ENCODE measurements around the gene KCNH8. TPM values are rescaled to one million over a fixed set of nuclear protein-coding genes. Genes with fewer than 3 reads are reported as not detected.

The KCNH8 gene
- total RNA-seq, 1 experiment from 2014 or later = not detected

DNA sequence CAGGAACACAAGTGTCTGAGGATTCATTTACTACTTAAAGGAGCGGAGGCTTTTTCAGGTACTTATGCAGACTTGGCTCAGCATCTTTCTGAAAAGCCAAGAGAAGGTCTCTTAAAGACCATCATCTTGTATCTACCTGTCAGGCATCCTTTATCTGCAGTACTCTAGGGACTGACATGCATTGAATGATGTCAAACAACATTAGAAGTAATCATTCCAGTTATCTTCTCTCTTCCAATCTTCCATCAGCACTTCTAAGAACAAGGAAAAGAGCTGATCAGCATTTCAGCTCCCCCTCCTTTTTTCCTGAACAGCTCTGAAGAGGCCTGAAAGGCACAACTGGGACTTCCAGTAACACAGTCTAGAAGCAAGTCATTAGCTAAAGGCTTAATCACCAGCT, 214.8 kb downstream of the KCNH8 start:
- no peak for DNase-seq (ENCODE audit: low read depth)

DNA sequence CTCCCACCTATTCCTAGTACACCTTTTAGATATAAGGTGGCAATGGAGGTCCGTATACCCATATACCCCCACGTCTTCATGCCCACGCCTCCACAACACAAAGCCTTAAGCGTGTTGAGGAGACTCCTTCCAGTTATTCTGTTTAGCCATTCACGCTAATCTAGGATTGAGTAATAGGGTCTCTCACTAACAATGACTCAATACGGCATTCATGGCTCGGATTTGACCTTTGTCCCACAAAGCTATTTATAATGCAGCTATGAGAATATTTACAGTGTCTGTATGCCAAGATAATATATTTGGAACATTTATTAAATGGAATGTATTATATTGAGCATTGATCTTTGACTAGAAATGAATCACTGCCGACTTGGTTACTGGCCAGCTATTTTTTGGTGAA, 215.8 kb downstream of the KCNH8 start:
- DNase-seq (ENCODE audit: low read depth) = no peak

DNA sequence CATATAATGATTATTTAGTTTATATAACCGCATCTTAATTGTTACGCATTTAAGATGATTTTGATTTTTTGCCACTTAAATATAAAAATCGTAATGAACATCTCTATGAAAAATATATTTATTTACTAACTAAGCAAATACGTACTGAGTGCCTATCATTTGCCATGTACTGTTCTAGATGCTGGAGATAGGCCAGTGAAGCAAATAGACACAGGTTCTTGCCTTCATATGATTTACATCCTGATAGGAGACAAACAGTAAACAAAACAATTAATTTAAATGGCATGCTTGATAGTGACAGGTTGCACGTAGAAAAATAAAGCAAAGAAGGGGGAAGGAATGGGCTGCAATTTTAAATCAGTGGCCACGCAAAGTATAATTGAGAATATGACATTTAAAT, 217.2 kb downstream of the KCNH8 start:
- no peak for DNase-seq (ENCODE audit: low read depth)

DNA sequence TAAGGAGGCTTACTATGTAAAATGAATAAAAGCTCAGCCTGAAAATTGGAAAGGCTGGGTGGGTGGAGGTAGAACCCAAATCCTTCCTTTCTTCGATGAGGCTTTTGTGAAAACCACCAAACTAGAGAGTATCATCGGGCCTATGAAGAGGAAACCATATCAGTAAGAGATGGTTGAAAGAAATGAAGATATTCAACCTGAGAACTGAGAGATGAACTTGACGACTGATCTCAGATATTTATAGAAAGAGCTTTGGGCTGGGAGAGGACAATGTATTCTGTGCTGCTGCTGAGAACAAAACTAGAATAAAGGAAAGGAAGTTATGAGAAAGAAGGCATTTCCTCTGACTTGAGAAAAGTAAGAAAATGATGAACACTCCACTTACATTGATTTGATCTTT, 236.6 kb downstream of the KCNH8 start:
- no peak for DNase-seq (ENCODE audit: low read depth)

DNA sequence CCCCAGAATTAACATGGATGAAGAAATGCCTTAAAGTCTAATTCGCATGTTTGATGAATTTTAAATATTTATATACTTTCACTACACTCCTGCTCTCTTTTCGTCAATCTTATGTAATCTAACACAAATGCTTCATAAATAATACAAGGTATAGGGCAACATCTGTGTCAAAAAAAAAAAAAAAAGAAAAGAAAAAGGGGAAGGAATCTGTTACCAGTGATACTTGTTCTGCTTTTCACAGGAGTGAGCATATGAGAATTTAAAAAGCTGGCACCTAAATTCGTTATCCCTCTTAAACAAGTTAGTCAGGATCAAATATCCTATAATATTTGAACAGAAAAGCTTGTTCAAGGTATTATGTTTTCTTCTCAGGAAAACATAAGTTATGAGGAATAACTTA, 243.8 kb downstream of the KCNH8 start:
- DNase-seq (ENCODE audit: low read depth) = no peak

DNA sequence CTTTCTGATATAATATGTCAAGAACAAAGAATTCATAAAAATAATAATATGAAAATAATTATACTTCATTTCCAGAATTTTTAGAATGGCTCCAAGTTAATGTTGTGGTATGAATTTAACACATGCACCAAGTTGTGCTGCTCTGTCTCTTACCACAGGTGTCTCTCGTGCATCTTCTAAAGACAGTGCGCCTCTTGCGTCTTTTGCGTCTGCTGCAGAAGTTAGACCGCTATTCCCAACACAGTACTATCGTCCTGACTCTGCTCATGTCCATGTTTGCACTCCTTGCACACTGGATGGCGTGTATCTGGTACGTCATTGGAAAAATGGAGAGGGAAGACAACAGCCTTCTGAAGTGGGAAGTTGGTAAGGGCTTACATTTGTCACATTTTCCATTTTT, 246.6 kb downstream of the KCNH8 start:
- DNase-seq (ENCODE audit: low read depth) = no peak

DNA sequence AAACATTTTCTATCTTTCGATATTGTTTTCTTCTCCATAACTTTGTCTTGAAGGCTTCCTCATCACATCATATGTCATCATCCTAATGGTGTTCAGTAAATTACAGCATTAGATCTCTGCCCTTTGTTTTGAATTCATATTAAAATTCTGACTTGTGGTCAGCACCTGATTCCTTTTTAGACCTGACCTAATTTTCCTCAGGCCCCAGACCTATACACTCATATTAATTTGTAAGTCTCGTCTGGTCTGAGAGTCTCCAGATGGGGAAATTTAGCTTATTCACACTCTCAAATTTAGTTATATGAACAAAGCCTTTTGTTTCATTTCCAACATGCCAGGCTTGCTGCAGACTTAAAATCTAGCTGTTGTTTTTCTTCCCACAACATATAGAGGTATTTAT, 248.4 kb downstream of the KCNH8 start:
- DNase-seq (ENCODE audit: low read depth) = no peak

DNA sequence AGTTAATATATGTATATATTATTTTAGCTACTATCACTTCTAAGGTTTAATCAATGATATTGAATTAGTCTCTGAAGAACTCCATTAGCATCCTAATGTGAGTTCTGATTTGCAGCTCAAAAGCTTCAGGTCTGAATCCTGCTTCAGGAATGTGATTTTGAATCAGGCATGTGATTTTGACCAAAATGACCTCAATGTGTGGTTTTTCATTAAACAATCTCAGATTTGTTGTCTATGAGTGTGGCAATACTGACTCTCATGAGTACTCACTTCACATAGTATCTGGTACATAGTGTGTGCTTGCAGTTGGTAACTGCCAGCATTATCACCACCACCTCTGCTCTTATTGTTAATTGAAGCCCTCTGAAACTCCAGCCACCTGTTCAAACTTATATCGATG, 251.0 kb downstream of the KCNH8 start:
- DNase-seq (ENCODE audit: low read depth) = no peak

DNA sequence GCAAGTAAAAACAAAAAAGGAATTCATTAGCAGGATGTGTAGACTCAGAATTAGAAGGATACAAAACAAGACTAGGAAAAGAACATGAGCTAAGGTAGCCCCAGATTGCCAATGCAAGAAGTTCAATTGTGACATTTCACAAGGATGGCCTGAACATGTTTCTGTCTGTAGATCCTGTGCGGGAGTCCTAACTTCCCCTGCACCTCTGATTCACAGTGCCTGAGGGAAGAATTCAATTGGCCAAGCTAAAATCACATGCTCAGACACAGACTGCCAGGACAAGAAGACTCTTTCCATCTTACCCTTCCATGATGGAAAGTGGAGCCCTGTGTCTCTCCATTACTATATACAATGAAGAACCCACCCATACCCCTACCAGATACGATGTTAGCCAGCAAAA, 251.5 kb downstream of the KCNH8 start:
- DNase-seq (ENCODE audit: low read depth) = no peak

DNA sequence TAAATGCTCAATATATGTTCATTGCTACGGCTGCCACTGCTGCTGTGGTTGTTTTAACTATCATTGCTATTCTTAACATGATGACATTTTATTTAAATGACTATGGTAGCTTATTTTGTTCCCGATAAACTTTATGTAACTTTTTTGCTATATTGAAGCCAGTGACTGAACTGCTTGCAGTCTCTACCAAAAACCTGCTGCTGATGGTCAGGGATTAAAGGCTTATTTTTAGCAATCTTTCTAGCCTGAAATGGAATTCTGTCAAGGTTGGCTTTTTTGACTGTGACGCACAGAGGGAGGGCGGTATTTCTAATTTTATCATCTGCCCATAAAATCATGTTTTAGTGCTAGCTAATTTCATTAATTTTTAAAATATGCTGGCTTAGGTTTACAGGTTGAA, 271.8 kb downstream of the KCNH8 start:
- DNase-seq (ENCODE audit: low read depth) = no peak

DNA sequence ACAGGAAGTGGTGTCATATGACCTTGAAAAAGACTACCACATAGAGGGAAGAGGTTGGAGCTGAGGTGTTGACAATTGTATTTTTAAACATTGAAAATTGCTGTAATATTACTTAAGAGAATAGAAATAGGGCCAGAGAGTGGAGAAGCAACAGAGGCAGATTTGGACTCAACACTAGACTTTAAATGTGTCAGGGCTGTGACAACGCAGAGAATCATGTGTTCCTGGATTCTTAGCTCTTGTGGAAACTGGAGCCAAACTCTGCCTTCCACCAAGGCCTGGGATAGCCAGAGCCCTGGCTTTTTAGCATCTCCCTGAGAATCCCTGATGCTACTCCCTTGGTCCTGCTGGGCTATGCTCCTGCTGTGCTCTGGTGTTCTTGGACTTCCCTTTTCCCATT, 277.5 kb downstream of the KCNH8 start:
- no peak for DNase-seq (ENCODE audit: low read depth)

DNA sequence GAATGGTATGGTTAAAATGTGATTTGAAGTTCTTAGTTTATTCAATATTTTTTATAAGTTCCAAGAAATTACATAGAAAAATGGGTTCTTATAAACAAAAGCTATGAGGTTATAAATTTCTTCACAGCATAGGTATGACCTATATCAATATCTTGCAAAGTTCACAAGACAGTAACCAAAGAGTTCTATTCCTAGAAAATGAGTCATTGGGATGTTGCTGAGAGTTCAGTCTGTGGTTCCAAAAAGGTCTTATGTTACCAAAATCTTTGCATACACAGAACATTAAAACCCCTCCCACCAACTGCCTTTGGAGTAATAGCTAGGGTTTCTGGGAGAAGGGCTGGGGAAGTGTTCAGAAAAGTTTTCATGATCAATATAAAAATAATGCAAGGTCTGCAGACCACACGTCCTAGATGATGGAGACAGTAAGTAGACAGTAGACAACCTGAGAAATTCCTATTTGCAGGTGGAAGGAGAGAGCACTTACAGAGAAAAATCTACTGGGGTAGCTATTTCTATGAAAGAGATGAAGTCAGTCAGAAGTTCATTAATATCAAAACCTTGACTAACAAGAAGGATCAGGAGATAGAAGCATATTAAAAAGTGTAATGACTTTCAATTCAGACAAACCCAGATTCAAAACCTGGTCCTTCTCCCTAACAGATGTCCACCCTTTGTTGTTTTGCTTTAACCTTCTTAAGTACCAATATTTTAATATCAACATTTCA, 279.3 kb downstream of the KCNH8 start:
- no peak for DNase-seq (ENCODE audit: low read depth)

DNA sequence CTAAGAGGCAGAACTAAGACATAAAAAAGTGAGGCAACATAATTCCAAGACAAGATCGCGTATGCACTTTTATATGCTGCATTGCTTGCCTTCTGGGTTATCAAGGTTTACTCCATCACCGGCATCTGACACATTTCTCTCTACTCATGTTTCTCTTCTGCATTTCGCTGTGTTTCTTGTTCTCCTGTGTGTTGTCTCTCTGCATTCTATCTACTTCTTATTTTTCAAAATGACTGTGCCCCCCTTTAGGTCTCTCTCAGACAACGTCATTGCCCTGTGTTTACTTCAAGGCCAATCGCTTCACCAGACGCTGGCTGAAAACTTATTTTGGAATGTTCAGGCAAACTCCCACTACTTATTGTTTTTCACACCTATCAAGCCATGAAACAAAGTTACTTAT, 280.4 kb downstream of the KCNH8 start:
- DNase-seq (ENCODE audit: low read depth) = no peak

DNA sequence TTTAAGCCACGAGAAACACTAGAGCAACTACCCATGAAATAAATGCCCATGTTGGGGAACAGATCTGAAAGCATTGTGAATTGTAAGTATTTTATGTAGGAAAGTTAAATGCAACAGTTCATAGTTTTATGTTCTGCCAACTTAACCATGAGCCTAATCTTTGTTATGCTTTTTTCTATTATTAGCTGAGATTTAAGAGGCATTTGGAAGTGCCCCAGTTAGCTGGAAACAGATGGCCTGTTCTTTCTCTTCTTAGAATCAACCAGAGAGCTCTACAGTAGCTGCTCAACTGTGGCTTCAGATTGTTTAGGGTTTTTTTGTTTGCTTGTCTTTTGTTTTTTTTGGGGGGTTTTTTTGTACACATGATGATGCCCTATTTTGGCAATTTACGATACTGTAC, 284.4 kb downstream of the KCNH8 start:
- no peak for DNase-seq (ENCODE audit: low read depth)

DNA sequence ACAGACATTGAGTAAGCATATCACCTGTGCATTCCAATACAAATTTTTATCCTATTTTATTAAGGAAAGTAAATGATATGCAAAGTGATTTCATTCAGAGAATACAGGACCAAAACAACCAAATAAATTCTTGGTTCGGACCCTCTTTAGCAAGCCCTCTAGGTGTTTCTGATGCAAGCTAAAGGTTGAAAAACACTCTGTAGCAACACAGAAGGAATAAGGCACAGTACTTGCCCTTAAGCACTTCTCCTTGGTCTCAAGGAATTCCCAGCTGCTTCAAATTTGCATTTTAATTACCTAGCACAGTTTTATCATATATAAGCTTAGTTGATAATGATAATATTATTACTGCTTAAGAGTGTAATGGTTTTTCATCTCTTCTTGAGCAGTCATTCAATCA, 288.4 kb downstream of the KCNH8 start:
- DNase-seq (ENCODE audit: low read depth) = no peak

DNA sequence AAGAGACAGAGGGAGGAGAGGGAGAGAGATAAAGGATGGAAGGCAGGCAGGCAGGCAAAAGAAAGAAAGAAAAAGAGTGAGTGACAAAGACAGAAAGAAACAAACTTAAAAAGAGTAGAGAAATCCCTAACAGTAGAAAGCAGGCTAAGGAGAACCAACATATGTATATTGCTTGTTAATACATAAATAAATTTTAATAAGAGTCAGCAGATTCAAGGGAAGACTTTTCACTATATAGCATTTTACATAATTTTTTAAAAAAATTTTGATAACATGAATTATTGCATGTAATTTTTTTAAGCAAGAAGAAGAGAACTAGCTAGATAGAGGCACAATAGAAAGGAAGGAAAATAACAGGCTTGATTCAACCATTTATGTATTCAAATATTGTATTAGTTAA, 291.6 kb downstream of the KCNH8 start:
- no peak for DNase-seq (ENCODE audit: low read depth)

DNA sequence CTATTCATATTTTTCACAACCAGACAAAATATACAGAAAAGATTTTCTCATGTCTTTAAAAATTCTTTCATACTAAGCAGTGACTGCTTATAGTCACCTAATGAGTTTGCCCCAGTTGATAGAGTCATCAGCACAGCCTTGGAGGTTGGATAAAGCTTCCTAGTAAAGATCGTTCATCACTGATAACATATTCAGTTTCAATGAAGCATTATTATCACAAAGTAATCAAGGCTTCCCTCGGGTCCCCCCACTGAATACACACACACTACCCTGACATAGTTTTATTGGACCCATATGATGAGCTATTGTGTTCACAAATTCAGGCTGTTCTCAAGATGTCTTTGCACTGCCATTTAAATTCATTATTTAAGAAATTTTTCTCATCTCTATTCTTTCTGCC, 297.8 kb downstream of the KCNH8 start:
- DNase-seq (ENCODE audit: low read depth) = no peak

DNA sequence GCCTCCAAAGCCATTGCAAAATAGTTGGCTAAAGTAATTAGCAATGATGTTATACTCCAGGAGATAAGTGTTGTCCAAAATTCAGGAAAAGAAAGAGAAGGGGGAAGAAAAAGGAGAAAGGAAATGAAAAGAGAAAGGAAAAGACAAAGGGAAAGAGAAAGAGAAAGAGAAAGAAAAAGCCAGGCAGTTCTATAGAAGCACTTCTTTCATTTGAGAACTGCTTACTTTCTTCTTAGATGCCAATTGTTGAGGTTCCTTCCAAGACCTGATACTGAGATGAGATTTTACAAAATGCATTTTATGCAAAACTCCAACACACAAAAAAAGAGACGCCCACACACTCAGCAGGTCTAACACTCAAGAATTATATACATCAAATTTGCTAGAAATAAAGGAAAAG, 298.4 kb downstream of the KCNH8 start:
- no peak for DNase-seq (ENCODE audit: low read depth)

DNA sequence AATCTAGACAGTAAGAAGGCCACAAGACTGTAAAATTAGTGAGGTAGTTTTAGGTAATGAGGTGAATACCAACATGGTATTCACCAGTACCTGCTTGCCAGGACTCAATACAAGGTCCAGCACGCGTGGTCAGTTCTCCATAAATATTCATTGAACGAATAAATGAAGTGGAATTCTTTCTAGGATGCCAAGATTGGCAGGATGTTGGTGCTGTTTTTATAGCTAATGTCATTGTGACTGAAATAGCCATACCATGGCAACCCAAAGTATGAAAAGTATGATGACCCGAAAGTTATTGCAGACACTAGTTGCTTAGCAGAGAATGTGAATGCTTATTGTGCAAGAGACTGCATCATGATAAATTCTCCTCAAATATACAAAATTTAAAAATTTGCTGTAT, 307.2 kb downstream of the KCNH8 start:
- no peak for DNase-seq (ENCODE audit: low read depth)

DNA sequence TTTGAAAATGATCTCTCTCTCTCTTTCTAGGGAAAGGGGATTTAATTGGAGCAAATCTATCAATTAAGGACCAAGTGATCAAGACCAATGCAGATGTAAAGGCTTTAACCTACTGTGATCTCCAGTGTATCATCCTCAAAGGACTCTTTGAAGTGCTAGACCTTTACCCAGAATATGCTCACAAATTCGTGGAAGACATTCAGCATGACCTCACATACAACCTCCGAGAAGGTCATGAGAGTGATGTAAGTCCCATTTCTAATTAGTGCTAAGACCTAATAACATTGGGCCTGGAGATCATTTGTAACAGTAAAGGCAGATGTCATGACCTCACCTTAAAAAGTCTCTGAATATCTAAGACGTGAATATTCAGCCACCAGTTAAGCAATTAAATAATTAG, 308.4 kb downstream of the KCNH8 start:
- no peak for DNase-seq (ENCODE audit: low read depth)

DNA sequence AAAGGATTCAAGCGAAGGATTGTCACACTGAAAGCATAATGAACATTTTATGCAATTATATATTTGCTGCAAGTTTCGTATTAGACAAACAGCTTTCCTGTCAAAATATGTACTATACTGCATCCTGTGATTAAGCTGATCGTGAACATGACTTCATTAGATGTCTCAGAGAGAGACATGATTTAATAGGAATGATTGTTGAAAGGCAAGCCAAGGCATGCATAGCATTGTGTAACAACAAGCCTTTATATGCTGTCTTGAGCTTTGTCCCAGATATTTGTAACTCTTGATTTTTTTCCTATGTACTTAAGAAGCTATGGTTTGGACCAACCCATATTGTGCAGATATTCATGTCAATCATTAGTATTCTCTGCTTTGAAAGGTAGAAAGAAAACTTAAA, 309.1 kb downstream of the KCNH8 start:
- DNase-seq (ENCODE audit: low read depth) = no peak

DNA sequence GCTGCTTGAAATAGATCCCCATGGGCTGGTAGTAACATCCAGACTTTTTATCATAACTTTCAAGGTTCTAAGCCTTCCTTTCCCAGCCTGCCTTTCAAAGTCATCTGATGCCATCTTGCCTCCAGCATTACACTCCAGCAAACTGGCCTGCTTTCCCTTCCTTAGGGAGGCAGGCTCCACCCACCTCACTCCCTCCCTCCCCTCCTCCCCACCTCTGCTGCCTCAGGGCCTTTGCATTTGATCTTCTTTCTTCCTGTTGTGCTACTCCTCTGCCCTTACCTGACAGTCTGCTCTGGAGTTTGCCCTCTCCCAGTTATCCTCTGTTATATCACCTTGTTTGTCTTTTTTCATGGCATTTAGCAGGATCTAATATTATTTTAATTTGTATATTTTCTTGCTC, 319.5 kb downstream of the KCNH8 start:
- DNase-seq (ENCODE audit: low read depth) = no peak

DNA sequence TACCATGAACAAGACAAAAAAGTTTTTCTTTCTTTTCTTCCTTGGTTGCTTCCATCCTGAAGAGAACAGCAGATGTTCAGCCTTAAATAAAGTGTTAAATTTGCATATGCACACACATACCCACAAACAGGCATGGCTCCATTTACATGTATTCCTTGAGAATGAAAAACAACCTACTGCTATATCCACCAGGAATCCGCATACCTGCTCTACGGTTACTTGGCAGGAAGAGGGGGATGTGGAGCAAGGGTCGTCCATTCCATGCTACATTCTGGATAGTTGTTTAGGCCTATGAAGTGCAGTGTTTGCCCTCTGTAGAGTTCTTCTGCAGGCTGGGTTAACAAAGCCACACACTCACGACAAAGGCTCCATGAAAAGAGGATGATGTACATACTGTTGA, 322.8 kb downstream of the KCNH8 start:
- DNase-seq (ENCODE audit: low read depth) = no peak

DNA sequence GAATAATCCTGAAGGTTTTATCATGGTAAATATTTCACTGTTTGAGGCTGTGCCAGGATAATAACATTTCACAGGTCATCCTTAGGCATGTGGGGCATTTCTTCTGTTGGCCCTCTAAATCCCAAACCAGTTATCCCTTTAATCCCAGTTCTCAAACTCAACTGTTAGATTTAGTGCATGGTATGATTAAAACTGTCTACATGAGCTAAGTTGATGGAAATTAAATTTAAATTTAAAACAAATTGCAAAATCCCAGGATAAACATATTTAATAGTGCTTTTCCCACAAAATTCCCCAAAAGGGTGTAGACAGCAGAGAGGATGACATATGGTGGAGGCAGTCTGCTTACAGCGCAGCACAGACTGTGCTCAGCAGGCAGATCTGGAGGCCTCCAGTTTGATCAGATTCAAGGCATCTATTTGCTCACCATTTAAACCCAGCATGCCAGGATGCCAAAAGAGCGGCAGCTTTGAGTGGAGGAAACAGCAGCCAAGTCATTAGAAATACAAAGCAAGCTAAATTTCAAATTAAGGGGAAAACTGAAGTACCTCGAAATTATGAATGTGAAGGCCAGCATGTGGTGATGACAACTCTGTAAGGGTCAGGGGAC, 325.8 kb downstream of the KCNH8 start:
- DNase-seq (ENCODE audit: low read depth) = no peak
